ENCODE data around the gene SLC19A2. TPM values are rescaled to one million over a fixed set of nuclear protein-coding genes. Genes with fewer than 3 reads are reported as not detected.
"Not testable (repeated sequence)": the region's sequence is repeated elsewhere in the genome, so short reads cannot be mapped to it uniquely, and the experiment has no call there.

SLC19A2 gene
- 10 to 100 TPM; 17.7 to 39.7 TPM for total RNA-seq

GRCh38 chr1:169485431-169486280 is at the start of gene SLC19A2:
Gene SLC19A2 (minus strand): TSS chr1:169485944. CDS start chr1:169485766, 178 bp downstream.
- Histone ChIP-seq H3K4me1 (ENCODE audit: control insufficient read depth in 1 of 2, low read depth in 2 of 2) (peaks cover 16 to 32% of the 10 kb centered on the region in 2 donors), H3K9me3 (no peaks in the 10 kb centered on the region), H3K4me3 (peak within 1 kb of the TSS; percentile 86), H3K27me3 (replicated peaks; ENCODE audit: insufficient read depth) (no peaks in the 10 kb centered on the region), H3K36me3 (no peaks in the 10 kb centered on the region), H3K27ac (peak within 1 kb of the TSS; percentile 97 to 99)
- no peak for TF ChIP-seq CTCF (IDR thresholded peaks at IDR 0.05)
- peak; percentile 98 for DNase-seq (ENCODE audit: low spot score)
- ATAC-seq (ENCODE audit: insufficient number of reproducible peaks, low FRiP score, low read depth): peak; percentile 93

GRCh38 chr1:169534653-169535052 is 48.9 kb upstream of the SLC19A2 start:
- no peak overlapping the region for H3K4me3 ChIP-seq
- no peaks in the 10 kb centered on the region for H3K4me1 ChIP-seq (ENCODE audit: control insufficient read depth in 1 of 2, low read depth in 2 of 2)
- no peaks in the 10 kb centered on the region for H3K36me3 ChIP-seq
- DNase-seq (ENCODE audit: low spot score): no peak
- no peak for TF ChIP-seq CTCF (IDR thresholded peaks at IDR 0.05)
- H3K27me3 ChIP-seq (replicated peaks; ENCODE audit: insufficient read depth): no peaks in the 10 kb centered on the region
- no peak for ATAC-seq (ENCODE audit: insufficient number of reproducible peaks, low FRiP score, low read depth)
- no peak overlapping the region for H3K27ac ChIP-seq
- no peaks in the 10 kb centered on the region for H3K9me3 ChIP-seq

GRCh38 chr1:169533528-169534190 is 47.9 kb upstream of the SLC19A2 start:
- ATAC-seq (ENCODE audit: insufficient number of reproducible peaks, low FRiP score, low read depth); H3K9me3 ChIP-seq: not testable (repeated sequence)

GRCh38 chr1:169530448-169530847 is 44.7 kb upstream of the SLC19A2 start:
- Histone ChIP-seq H3K4me1 (ENCODE audit: control insufficient read depth in 1 of 2, low read depth in 2 of 2) (no peaks in the 10 kb centered on the region), H3K27me3 (replicated peaks; ENCODE audit: insufficient read depth) (no peaks in the 10 kb centered on the region), H3K27ac (no peak overlapping the region), H3K4me3 (no peak overlapping the region), H3K36me3 (no peaks in the 10 kb centered on the region), H3K9me3 (no peaks in the 10 kb centered on the region)
- no peak for DNase-seq (ENCODE audit: low spot score)
- no peak for ATAC-seq (ENCODE audit: insufficient number of reproducible peaks, low FRiP score, low read depth)
- no peak for TF ChIP-seq CTCF (IDR thresholded peaks at IDR 0.05)

More at GRCh38 chr1:169533528-169534190, 47.9 kb upstream of the SLC19A2 start:
- H3K4me3 ChIP-seq; DNase-seq (ENCODE audit: low spot score); H3K27ac ChIP-seq; H3K36me3 ChIP-seq; H3K4me1 ChIP-seq (ENCODE audit: control insufficient read depth in 1 of 2, low read depth in 2 of 2); H3K27me3 ChIP-seq (replicated peaks; ENCODE audit: insufficient read depth): not testable (repeated sequence)

GRCh38 chr1:169529068-169529642 is 43.4 kb upstream of the SLC19A2 start:
- DNase-seq (ENCODE audit: low spot score) (no peak), ATAC-seq (ENCODE audit: insufficient number of reproducible peaks, low FRiP score, low read depth) (no peak)
- TF ChIP-seq CTCF (IDR thresholded peaks at IDR 0.05): no peak
- Histone ChIP-seq H3K27me3 (replicated peaks; ENCODE audit: insufficient read depth) (no peaks in the 10 kb centered on the region), H3K4me1 (ENCODE audit: control insufficient read depth in 1 of 2, low read depth in 2 of 2) (no peaks in the 10 kb centered on the region), H3K9me3 (no peaks in the 10 kb centered on the region), H3K27ac (no peak overlapping the region), H3K4me3 (no peak overlapping the region), H3K36me3 (no peaks in the 10 kb centered on the region)
